HG02610 (cell line): ENCODE measurements around the gene TNKS2.
"Not testable (repeated sequence)": the region's sequence is repeated elsewhere in the genome, so short reads cannot be mapped to it uniquely, and the experiment has no call there.

Experiments used
- ATAC-seq: cut with Tn5 transposase; IDR thresholded peaks from one replicate; pipeline ENCODE4 v1.9.1; 2021; ENCODE audit warnings: mild to moderate bottlenecking, moderate library complexity; ENCODE audit not compliant: unreplicated experiment

Gene TNKS2

DNA sequence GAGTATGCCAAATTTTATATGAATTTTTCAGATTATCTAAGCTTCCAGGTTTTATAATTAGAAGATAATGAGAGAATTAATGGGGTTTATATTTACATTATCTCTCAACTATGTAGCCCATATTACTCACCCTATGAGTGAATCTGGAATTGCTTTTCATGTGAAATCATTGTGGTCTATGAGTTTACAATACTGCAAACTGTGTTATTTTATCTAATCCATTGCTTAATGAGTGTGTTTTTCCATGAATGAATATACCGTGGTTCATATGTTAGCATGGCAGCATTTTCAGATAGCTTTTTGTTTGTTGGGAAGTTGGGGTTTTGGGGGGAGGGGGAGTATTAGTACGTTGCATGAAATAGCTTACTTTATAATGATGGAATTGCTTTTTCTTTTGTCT, 66.5 kb downstream of the TNKS2 start:
- ATAC-seq, result no peak

DNA sequence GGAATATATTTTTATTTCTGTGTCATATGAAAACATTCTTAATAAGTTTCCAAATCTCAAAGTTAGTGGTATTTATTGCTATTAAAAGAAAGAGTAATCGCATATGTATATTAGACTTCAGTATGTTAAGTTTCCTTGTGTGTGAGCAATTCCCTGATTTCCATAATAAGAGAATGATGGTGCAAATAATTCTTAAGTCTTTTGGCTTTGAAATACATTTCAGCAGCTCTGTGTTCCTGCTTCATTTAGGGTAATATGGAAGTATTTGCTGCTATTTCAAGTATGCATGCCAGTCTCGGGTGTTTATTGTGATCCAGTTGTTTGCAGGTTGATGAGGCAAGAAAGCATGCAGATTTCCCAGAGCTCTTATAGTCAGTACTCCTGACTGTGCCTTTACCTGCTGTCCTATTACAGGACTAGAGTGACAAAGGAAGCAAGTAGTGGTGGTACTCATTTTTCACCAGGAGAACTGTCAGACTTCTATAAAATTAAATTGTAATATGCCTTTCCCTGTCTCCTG, 67.4 kb downstream of the TNKS2 start:
- no peak for ATAC-seq

DNA sequence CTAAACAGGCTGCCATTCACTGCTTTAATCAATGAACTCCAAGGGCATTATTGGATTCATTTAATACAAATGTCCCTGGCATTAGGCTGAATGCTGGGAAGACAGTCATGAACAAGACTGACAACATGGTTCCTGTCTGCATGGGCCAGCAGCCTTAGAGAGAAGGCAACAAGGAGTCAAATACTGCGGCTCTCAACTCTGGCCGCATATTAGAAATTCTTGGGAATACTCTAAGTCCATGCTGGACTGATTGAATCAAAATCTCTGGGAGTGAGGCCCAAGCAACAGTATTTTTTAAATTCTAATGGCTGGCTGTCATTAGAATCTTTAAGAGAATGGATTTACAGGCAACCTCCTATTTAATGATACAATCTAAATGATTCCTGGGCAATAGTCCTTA, 76.9 kb downstream of the TNKS2 start:
- ATAC-seq, result no peak

DNA sequence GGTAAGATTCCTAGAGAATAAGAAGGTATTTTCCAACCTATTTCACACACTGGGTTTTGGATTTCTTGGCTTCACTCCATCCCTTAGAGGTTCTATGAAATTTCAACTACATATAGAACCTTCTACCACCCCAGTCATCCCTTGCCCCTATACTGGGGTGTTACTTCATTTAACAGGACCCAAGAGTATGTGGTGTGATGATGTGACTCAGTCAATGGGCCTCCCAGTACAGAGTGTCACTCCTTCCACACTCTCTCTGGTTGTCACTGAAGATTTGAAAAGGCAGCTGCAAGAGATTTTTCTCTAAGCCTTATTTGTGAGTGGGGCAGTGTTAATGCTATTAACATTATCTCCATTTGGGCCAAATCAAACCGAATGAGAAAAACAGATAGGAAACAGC, 77.6 kb downstream of the TNKS2 start:
- no peak for ATAC-seq

DNA sequence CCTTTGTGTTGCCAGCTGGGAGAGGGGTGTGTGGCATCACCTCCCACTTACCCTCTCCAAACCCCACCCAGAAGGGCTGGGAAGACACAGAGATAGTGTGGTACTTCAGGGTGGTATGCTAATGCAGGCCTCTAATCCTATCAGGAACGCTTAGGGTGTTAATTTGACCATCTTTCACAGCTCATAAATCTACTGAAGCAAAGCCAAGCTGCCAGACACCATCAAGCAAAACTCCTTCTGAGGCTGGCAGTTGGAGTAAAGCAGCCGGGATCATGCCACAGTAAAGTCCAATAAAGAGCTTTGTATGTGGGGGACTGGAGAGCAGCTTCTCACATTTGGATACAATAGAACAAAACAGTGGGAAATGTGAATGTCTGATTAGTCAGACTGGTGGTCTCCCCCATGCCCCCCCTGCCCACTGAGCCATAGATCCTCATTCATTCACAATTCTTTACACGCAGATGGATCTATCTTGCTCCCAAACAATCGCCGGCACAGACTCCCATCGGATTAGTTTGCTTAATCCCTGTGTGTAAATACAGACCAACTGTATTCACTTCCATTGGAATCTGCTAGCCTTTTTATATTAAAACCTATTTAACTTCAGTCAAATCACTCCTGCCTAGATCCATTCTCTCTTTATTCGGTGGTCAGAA, 81.4 kb downstream of the TNKS2 start:
- ATAC-seq, result no peak

DNA sequence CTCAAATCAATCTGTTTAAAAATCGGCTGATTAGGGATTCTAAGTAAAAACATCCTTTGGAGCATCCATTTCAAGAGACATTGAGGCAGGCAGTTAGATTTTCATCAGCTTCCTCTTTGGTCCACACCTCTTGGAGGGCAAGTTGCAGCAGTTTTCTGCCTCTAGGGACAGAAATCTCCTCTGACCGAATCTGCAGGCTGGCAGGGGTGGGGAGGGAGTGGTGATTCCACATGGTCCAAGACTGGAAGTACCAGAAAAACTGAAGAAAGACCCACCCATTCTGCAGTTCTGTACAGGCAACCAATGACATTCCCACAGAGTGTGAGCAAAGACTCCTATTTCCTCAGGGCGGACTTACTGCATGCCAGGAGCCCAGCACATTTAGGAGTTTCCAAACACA, 82.1 kb downstream of the TNKS2 start:
- ATAC-seq, result no peak

DNA sequence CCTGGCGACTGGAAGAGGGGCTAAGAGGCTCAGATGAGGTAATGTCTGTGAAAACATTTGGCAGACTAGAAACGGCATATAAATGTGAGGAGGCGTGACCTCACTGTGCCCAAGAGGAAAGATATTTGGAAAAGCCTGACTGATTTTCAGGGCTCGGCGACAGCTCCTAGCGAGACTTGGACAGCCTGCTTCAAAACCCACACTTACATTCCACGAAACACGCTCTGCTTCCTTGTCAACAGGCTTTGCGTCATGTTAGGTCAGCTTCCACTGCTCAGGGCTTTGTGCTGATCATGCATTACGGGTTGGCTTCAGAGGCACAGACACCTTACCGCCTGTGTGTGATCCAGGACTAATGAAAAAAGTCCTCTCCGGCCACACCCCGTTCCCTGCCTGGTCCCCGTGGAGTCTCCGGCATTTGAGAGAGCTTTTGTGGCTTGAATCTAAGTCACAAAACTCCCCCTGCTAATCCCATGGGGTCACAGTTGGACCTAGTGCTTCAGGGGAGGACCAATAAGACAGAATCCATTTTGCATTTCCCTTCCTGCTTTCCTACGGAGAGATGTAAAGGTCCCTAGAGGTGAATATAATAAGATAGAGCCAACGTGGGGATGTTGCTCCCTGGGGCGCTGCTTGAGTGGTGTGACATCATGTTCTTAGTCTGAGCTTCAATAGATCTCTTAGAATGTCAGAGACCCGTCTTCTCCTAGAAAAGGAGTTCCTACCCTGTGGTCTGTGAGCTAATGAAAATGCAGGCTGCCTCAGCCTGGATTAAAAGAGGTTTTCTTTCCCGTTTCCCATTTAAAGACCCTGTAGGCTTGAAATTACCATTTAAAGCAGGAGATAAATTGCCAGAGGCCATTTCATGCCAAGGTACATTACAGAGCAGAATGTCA, 85.6 kb downstream of the TNKS2 start:
- no peak for ATAC-seq

DNA sequence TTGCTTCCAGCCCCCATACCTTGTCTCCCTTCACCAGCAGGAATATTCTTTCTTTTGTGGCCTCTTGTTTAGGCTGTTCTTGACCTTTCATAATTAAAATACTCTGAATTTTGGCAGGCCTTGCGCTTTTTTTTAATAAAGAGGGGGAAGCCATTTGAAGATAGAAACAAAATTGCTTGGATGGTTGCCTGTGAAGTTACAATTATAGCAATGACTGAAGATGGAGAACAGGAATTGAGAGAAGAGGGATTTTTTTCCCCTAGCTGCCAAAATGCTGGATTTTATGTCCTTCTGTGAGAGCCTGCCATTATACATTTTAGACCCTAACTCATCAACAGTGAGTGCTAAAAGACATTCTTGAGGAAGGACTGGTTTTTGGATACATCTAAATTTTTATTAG, 86.3 kb downstream of the TNKS2 start:
- ATAC-seq, result no peak

DNA sequence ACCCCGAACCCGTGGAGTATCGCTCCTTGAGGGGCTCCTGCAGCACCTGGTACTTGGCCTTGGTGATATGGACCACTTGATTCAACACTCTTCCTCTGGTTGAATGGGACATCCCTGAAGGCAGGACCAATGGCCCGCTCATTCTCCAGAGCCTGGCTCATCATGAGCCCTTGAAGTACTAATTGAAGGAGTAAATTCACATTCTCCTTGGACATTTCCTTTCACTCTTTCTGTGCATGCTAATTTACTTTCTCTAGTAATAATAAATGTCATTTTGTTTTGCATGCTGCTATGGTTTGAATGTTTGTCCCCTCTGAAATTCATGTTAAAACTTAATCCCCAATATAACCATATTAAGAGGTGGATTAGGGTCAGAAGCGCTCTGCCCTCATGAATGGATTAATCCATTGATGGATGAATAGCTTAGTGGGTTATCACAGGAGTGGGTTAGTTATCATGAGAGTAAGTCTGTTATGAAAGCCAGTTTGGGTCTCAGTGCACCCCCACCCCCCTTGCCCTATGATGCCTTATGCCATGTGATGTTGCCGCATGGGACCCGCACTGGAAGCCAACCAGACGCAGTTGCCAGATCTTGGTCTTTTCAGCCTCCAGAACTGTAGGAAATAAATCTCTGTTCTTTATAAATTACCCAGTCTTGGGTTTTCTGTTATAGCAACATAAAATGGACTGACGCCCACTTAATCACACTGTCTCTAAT, 87.3 kb downstream of the TNKS2 start:
- no peak for ATAC-seq

DNA sequence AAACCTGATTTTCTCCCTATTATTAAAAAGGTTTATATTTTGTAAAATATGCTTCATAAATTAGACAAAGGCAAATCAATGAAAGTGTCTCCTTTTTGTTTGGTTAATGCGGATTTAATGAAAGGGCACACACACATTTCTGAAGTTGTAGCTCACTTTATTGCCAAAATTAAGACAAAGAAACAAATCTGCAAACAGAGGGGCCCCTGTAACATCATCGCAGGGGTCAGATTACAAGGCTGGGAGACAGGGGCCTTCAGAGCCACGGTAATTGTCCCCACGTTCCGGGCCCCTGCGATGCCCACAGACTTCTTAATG, 88.7 kb downstream of the TNKS2 start:
- no peak for ATAC-seq

DNA sequence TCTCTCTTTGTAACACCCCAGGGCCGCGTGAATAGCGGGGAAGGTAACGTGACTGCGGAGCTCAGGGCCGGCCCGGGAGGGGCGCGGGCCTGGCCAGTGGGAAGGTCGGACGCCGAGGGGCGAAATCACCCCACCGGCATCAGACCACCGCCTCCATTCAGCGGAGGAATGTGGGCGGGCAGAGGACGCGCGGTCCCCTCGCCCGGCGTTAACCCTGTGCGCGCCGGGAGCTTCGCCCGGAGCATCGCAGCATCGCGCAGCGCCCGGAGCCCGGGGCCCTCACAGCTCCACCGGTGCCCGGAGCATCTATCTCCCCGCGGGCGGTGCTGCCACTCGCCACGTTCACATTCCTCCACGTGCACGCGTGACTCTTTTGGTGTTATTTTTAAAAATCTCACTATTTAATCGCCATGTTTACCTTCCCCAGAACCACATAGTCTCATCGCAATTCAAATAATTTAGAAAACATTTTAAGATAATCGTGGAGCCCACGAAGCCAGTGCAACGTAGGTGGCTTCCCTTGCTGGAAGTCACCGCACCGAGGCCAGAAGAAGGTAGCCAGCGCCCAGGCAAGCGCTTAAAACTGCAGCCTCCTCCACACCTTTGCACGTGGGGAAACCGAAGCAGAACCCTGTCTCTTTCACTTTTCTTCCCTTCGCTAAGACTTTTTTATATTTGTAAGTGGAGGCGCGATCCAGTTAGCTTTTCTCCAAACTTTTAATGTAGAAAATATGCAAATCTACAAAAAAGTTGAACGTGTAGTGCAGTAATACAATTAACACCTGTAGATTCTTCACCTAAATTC, 89.2 kb downstream of the TNKS2 start:
- ATAC-seq, result no peak

DNA sequence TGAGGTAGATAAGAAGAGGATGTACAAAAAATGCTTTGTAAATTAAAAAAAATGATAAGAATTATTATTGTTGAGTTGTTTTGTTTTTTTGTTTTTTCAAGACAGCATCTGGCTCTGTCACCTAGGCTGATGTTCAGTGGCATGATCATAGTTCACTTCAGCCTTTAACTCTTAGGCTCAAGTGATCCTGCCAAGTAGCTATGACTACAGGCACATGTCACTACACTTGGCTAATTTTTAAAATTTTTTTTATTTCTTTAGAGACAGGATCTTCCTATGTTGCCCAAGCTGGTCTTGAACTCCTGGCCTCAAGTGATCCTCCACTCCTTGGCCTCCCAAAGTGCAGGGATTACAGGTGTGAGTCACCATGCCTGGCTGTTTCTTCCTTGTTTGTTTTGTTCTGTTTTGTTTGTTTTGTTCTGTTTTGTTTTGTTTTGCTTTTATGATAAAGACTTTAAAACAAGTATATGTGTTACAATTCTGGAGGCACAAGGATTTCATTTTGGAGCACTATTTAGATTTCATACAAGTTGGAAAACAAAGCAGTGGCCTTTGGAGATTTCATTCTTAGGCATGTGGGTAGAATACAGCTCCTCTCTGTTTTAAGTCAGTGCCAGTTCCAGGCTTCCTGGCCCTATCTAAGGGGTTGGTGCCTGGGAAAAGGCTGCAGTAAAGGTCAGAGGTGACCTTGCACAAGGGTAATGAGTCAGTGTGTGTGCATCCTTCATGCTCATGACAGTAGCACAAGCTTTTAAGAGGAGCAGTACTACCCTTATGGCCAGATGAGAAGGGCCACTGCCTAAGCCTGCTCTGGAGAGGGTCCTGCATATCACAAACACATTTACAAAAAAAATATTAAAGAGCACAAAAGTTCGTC, 93.1 kb downstream of the TNKS2 start:
- ATAC-seq, result no peak

DNA sequence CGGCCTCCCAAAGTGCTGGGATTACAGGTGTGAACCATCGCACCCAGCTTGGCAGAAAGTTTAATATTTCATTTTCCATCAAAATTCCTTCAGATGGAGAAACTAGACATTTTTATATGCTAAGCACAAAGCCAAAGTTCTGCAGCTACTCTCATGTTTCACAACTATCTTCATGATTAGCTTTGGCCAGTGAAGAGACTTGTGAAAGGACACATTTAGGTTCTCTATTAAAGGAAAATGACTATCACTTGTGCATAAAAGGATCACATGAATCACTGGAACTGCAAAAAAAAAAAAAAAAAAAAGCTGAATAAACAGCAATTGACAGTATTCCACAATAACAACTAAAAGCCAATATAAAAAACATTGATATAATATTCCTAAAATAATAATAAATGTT, 94.8 kb downstream of the TNKS2 start:
- ATAC-seq, result no peak

DNA sequence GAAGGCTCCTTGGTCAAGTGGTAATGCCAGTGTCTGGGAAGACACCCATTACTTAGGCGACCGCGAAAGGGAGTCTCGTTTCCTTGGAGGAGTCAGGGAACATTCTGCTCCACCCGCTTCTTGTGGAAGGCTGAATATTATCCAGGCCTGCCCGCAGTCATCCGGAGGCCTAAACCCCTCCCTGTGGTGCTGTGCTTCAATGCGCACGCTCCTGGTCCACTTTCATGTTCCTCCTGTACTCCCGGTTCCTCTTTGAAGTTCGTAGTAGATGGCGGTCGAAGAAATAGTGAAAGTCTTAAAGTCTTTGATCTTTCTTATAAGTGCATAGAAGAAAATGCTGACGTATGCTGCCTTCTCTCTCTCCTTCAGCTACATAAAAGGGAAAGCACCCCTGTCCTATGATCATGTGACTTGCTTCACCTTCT, 96.0 kb downstream of the TNKS2 start:
- ATAC-seq, result not testable (repeated sequence)

DNA sequence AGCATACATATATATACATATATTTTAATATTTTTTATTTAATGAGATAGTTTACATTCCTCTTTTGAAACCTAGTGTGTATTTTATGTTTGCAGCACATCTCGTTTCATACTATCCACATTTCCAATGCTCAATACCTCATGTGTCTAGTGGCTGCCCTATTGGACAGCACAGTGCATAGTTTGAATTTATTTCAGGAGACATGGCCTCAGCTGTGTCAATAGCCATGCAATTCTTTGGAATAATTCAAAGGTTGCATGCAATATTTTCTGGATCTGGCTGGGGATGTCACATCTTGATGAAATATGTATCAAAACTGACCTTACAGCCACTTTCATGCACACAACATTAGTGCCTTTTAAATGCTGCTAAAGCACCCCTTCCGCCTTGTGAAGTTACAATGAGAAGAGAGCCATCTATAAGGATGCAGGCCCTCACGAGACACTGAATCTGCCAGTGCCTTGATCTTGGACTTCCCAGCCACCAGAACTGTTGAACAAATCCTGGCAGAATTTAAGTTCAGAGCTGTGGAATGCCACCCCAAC, 98.1 kb downstream of the TNKS2 start:
- ATAC-seq, result no peak

DNA sequence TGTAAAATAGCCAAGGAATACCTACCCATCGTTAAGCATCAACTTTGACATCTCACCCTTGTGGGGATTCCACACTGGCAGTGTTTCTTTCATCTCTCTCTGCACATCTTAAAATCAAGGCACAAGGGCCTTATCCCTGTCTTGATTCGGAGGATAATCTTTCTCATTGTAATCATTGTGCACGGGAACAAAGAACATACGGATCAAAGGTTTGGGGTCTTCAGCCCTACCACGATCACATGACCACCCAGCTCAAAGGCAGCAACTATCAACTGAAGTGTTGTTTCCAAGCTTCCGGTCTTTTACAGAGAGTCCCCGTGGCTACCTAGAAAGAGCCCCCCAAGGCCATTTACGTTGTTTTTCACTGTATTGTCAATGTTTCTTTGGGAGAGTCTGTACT, 99.2 kb downstream of the TNKS2 start:
- no peak for ATAC-seq

DNA sequence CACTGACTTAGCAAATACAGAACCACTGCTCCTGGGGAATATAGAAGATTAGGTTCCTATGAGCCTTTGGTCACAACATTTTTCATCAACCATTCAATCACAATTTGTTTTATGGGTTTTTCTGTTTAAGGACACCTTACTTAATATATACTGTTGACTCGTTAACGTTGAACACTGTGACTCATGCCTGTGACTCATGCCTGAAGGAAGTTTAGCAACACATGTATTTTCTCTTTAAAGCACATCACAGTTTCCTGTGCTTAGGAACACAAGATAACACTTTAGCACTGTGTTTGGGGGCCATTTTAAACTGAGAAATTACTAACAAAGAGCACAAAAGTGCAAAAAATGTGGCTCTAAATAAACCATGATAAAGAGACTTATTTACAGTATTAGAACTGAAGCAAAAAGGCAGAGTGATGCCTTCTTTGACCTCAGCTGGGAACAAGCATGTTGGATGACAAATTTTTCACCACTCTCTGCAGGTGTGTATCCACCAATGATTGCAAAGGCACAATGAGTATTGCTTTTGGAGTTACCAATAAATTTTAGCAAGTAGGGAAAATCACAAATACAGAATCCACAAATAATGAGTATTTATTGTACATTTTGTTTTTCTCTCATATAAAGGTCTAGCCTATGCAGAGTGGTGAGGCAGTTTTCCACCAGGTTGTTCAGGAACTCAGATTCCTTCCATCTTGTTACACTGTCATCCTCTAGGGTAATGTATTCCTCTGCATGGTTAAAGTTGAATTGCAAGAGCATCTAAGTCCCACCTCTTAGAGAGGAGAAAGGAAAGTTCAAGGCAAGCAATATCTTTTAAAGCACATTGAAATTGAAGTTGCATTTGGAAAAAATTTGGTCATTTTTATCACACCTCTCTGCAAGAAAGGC, 103.8 kb downstream of the TNKS2 start:
- peak; percentile 64 for ATAC-seq

DNA sequence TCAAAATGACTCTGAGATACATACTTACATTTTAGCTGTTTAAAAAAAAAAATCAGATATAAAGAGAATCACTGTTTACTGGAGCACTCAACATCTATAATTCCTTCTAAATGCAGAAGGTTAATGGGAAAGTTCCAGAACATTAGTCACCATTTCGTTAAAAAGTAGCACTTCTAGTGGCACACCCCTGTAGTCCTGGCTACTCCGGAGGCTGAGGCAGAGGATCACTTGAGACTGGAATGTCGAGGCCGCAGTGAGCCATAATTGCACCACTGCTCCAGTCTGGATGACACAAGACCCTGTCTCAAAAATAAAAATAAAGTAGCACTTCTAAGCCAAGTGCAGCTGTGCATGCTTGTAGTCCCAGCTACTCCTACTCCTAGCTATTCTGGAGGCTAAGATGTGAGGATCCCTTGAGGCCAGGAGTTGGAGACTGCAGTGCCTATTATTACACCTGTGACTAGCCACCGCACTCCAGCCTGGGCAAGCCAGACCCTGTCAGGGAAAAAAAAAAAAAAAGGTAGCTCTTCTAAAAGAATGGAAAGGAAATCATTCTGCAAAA, 108.9 kb downstream of the TNKS2 start:
- ATAC-seq, result no peak
